Measurements from ENCODE around the gene DOC2B. TPM values are rescaled to one million over a fixed set of nuclear protein-coding genes. Genes with fewer than 3 reads are reported as not detected.

Gene DOC2B
- polyA plus RNA-seq (4.8 TPM in 2 replicates), polyA minus RNA-seq (12.8 and 14.1 TPM in 2 replicates)

- Histone ChIP-seq H3K27me3 (ENCODE audit: insufficient read depth, low read depth, low read length) (peaks cover 40% of the 10 kb centered on the region), H3K4me3 (ENCODE audit: low read length) (peak within 1 kb of the TSS; percentile 65), H3K4me2 (ENCODE audit: low read length) (no peak within 1 kb of the TSS), H3K9ac (ENCODE audit: low read length) (peak within 1 kb of the TSS; percentile 54), H3K79me2 (replicated peaks; ENCODE audit: insufficient read depth, low read length) (no peaks in the 10 kb centered on the region), H4K20me1 (ENCODE audit: insufficient read depth) (no peaks in the 10 kb centered on the region), H3K27ac (ENCODE audit: low read length) (no peak within 1 kb of the TSS), H3K36me3 (ENCODE audit: insufficient read depth, low read length) (no peaks in the 10 kb centered on the region), H3K9me3 (ENCODE audit: low read length) (no peaks in the 10 kb centered on the region), H3F3A (ENCODE audit: insufficient read depth, low read length, poor library complexity, severe bottlenecking) (no peaks in the 10 kb centered on the region), H2AFZ (ENCODE audit: low read depth, low read length) (no peak within 1 kb of the TSS), H3K9me2 (ENCODE audit: insufficient read depth, low read length) (no peaks in the 10 kb centered on the region)
- no peak for TF ChIP-seq SMC3 (conservative IDR thresholded peaks at IDR 0.05; ENCODE audit: poor library complexity)
- TF ChIP-seq EZH2 (IDR thresholded peaks at IDR 0.05; ENCODE audit: borderline replicate concordance, insufficient read depth, low read length, poor library complexity, severe bottlenecking) = no peak
- TF ChIP-seq TAF1 (IDR thresholded peaks at IDR 0.05; ENCODE audit: low read depth) = no peak
- TF ChIP-seq MXI1 (conservative IDR thresholded peaks at IDR 0.05; ENCODE audit: poor library complexity, severe bottlenecking) = peak; percentile 25
- TF ChIP-seq RAD21 (conservative IDR thresholded peaks at IDR 0.05) = peak; percentile 27
- no peak for TF ChIP-seq CTCF (IDR thresholded peaks at IDR 0.05; ENCODE audit: poor library complexity, severe bottlenecking)
- TF ChIP-seq POLR2AphosphoS5 (IDR thresholded peaks at IDR 0.05) = peak; percentile 26
Measured at GRCh38 chr17:181245-182049, at the start of gene DOC2B. Gene DOC2B, minus strand, starts transcription at chr17:181650. Its CDS starts 171 bp downstream, at chr17:181479.

GRCh38 chr17:230395-230770, 48.9 kb upstream of the DOC2B start:
- H3K9me3 ChIP-seq (ENCODE audit: low read length) = no peaks in the 10 kb centered on the region
- H3K9me2 ChIP-seq (ENCODE audit: insufficient read depth, low read length) = no peaks in the 10 kb centered on the region
- no peak overlapping the region for H2AFZ ChIP-seq (ENCODE audit: low read depth, low read length)
- no peak overlapping the region for H3K4me3 ChIP-seq (ENCODE audit: low read length)
- no peak overlapping the region for H3K4me2 ChIP-seq (ENCODE audit: low read length)
- no peaks in the 10 kb centered on the region for H3K79me2 ChIP-seq (replicated peaks; ENCODE audit: insufficient read depth, low read length)
- no peaks in the 10 kb centered on the region for H4K20me1 ChIP-seq (ENCODE audit: insufficient read depth)
- TF ChIP-seq EP300 (conservative IDR thresholded peaks at IDR 0.05; ENCODE audit: poor library complexity, severe bottlenecking) (no peak), POLR2AphosphoS5 (IDR thresholded peaks at IDR 0.05) (no peak), EZH2 (IDR thresholded peaks at IDR 0.05; ENCODE audit: borderline replicate concordance, insufficient read depth, low read length, poor library complexity, severe bottlenecking) (no peak), TAF1 (IDR thresholded peaks at IDR 0.05; ENCODE audit: low read depth) (no peak), CTCF (IDR thresholded peaks at IDR 0.05; ENCODE audit: poor library complexity, severe bottlenecking) (no peak), SMC3 (conservative IDR thresholded peaks at IDR 0.05; ENCODE audit: poor library complexity) (no peak), RAD21 (conservative IDR thresholded peaks at IDR 0.05) (no peak), MXI1 (conservative IDR thresholded peaks at IDR 0.05; ENCODE audit: poor library complexity, severe bottlenecking) (no peak), REST (IDR thresholded peaks at IDR 0.05; ENCODE audit: borderline replicate concordance) (no peak)
- no peak overlapping the region for H3K27ac ChIP-seq (ENCODE audit: low read length)
- H3K27me3 ChIP-seq (ENCODE audit: insufficient read depth, low read depth, low read length) = no peaks in the 10 kb centered on the region
- no peak overlapping the region for H3K9ac ChIP-seq (ENCODE audit: low read length)
- no peaks in the 10 kb centered on the region for H3K36me3 ChIP-seq (ENCODE audit: insufficient read depth, low read length)
- H3F3A ChIP-seq (ENCODE audit: insufficient read depth, low read length, poor library complexity, severe bottlenecking) = no peaks in the 10 kb centered on the region

All from neural cell (in vitro differentiated cells).